ENCODE measurements around the gene CLC.
A peak's percentile ranks its signal among the peaks of the same experiment; 100 is the strongest.
"Not testable (repeated sequence)": the region's sequence is repeated elsewhere in the genome, so short reads cannot be mapped to it uniquely, and the experiment has no call there.

Gene CLC

GRCh38 chr19:39737891-39738290 is at the start of gene CLC:
CLC (minus strand) TSS chr19:39738029; CDS start chr19:39737952, 77 bp downstream.
- peaks cover 18% of the 10 kb centered on the region for H3K27me3 Mint-ChIP-seq
- H3K36me3 Mint-ChIP-seq (ENCODE audit: low read depth), result no peaks in the 10 kb centered on the region
- H3K27ac Mint-ChIP-seq, result no peak within 1 kb of the TSS
- H3K4me3 Mint-ChIP-seq, result no peak within 1 kb of the TSS
- DNase-seq (no peak), ATAC-seq (no peak)
- peaks cover 3% of the 10 kb centered on the region for H3K9me3 Mint-ChIP-seq
- peaks cover 22% of the 10 kb centered on the region for H3K4me1 Mint-ChIP-seq

DNA sequence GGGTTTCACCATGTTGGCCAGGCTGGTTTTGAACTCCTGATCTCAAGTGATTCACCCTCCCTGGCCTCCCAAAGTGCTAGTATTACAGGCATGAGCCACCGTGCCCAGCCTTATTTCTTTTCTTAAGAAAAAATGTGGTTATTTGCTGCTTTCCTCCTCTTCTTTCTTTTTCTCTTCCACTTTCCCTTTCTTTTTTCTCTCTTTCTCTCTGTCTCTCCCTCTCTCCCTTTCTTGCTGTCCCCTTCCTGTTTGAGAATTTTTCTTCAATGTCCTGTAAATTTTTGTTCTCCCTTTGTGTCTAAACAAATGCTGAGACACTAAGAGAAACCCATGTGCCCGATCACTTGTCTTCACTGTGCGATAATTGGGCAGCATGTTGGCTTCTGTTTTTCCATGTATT is 43.1 kb upstream of the CLC start:
- no peak overlapping the region for H3K4me3 Mint-ChIP-seq
- H3K27me3 Mint-ChIP-seq, result peaks cover 30% of the 10 kb centered on the region
- no peak overlapping the region for H3K27ac Mint-ChIP-seq
- no peaks in the 10 kb centered on the region for H3K36me3 Mint-ChIP-seq (ENCODE audit: low read depth)
- no peak for DNase-seq
- peaks cover 5% of the 10 kb centered on the region for H3K4me1 Mint-ChIP-seq
- H3K9me3 Mint-ChIP-seq, result no peaks in the 10 kb centered on the region
- no peak for ATAC-seq

DNA sequence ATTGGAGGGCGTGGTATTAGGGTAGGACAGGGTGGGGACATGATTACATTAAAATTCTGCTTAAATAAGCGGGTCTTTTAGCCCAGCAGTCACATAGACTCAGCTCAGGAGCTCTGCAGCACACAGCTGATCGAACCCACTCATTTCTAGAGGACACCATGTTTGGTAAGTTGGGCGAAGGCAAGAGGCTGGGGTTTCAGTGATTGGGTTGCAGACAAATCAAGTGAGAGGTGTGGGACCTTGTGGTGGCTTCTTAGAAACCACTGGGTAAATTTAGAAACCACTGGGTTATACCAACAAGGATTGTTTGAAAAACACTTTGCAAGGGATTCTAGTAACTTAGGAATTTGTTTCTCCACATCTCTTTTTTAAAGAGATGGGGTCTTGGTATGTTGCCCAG is 40.9 kb upstream of the CLC start, which contains the start of gene LEUTX:
Gene LEUTX, plus strand, starts transcription at position 92 of the 400 bp plus-strand sequence. Its CDS starts 67 bp downstream, at position 159.
- Mint-ChIP-seq H3K4me3 (no peak within 1 kb of the TSS), H3K27me3 (peaks cover 21% of the 10 kb centered on the region), H3K4me1 (peaks cover 5% of the 10 kb centered on the region), H3K36me3 (ENCODE audit: low read depth) (no peaks in the 10 kb centered on the region), H3K9me3 (no peaks in the 10 kb centered on the region), H3K27ac (no peak within 1 kb of the TSS)
- peak; percentile 63 for ATAC-seq
- DNase-seq, result peak; percentile 3

DNA sequence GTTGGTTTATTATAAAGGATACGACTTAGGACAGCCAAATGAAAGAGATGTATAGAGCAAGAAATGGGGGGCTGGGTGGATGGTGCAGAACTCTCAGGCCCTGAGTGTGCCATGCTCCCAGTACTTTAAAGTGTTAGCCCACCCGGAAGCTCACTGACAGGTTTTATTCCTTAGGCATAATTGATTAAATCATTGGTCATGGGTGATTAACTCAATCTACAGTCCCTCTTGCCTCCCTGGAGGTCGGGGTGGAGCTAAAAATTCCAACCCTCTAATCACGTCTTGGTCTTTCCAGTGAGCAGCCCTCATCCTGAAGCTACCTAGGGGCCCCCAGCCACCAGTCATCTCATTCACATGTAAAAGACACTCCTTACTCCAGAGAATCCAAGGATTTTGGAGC is 31.0 kb upstream of the CLC start:
- no peak for ATAC-seq
- H3K36me3 Mint-ChIP-seq (ENCODE audit: low read depth), result no peaks in the 10 kb centered on the region

DNA sequence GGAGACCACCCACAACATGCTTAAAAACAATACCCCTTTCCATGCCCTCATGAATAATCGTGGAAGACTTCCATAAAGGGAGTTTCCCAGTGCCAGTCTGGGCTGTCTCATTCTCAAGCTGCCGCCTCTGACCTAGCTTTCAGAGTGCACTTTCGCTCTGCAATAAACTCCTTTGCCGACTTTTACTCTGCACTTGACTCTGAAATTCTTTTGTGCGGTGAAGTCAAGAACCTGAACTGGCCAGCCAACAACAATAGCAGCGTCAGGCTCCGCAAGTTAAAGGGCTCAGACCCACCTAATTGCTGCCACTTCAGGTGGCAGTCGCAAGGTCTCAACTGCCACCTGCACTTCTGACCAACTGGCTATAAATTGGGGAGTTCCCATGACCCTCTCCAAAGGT is 30.5 kb upstream of the CLC start:
- no peaks in the 10 kb centered on the region for H3K4me1 Mint-ChIP-seq
- H3K27ac Mint-ChIP-seq, result no peak overlapping the region
- ATAC-seq (no peak), DNase-seq (no peak)
- H3K27me3 Mint-ChIP-seq, result peaks cover 15% of the 10 kb centered on the region
- no peaks in the 10 kb centered on the region for H3K36me3 Mint-ChIP-seq (ENCODE audit: low read depth)
- no peaks in the 10 kb centered on the region for H3K9me3 Mint-ChIP-seq
- H3K4me3 Mint-ChIP-seq, result no peak overlapping the region

More for the DNA sequence above, 31.0 kb upstream of the CLC start:
- Mint-ChIP-seq H3K27me3 (peaks cover 15% of the 10 kb centered on the region), H3K27ac (no peak overlapping the region), H3K4me3 (no peak overlapping the region), H3K4me1 (no peaks in the 10 kb centered on the region), H3K9me3 (no peaks in the 10 kb centered on the region)
- no peak for DNase-seq

DNA sequence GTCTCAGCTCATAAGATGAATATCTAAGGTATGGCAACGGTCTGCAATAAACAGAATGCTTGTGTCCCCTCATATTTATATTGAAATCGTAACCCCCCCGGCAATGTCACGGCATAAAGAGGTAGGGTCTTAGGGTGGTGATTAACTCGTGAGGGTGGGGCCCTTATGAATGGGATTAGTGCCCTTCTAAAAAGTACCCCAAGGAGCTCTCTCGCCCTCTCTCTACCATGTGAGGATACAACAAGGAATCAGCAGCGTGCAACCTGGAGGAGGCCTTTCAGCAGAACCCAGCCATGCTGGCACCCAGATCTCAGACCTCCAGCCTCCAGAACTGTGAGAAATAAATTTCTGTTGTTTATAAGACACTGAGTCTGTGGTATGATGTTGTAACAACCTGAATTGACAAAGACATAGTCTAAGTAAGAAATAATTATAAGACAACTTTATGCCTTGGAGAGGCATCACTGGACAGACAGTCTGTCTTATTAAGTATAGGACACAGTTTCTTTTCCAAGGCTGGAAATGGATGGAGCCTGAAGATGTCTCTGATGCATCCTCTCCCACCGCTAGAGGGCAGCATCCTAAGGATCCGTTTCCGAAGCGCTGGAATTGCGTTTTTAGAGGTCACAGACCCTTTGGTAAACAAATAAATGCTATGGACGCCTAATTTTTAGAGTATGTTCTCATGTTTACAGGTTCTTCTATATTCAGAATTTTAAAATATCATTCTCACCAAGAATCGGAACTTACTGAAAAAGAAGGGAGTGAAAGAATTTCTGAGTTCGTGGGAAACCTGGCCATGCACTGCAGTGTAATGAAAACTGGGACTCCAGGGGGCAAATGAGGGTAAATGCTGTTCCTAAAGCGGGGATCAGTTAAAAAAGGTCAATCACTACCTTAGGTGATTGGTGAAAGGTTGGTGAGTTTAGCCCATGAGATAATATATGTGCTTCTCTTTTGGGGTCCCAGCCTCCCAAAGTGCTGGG is 27.6 kb upstream of the CLC start:
- no peaks in the 10 kb centered on the region for H3K36me3 Mint-ChIP-seq (ENCODE audit: low read depth)
- H3K27me3 Mint-ChIP-seq, result peaks cover 12% of the 10 kb centered on the region
- H3K4me1 Mint-ChIP-seq, result no peaks in the 10 kb centered on the region
- no peak overlapping the region for H3K27ac Mint-ChIP-seq
- no peaks in the 10 kb centered on the region for H3K9me3 Mint-ChIP-seq
- DNase-seq (peak; percentile 45), ATAC-seq (no peak)
- no peak overlapping the region for H3K4me3 Mint-ChIP-seq

- H3K27ac Mint-ChIP-seq; H3K36me3 Mint-ChIP-seq (ENCODE audit: low read depth); H3K9me3 Mint-ChIP-seq; H3K4me1 Mint-ChIP-seq; H3K4me3 Mint-ChIP-seq; ATAC-seq; DNase-seq: not testable (repeated sequence)
- H3K27me3 Mint-ChIP-seq, result peaks cover 22% of the 10 kb centered on the region
Observed at GRCh38 chr19:39761851-39762250, 24.0 kb upstream of the CLC start.

GRCh38 chr19:39759457-39760184 is 21.8 kb upstream of the CLC start:
- no peak overlapping the region for H3K27ac Mint-ChIP-seq
- H3K4me1 Mint-ChIP-seq, result no peaks in the 10 kb centered on the region
- H3K36me3 Mint-ChIP-seq (ENCODE audit: low read depth), result no peaks in the 10 kb centered on the region
- no peak for ATAC-seq
- DNase-seq, result no peak
- no peaks in the 10 kb centered on the region for H3K9me3 Mint-ChIP-seq
- H3K27me3 Mint-ChIP-seq, result peaks cover 21% of the 10 kb centered on the region
- no peak overlapping the region for H3K4me3 Mint-ChIP-seq

DNA sequence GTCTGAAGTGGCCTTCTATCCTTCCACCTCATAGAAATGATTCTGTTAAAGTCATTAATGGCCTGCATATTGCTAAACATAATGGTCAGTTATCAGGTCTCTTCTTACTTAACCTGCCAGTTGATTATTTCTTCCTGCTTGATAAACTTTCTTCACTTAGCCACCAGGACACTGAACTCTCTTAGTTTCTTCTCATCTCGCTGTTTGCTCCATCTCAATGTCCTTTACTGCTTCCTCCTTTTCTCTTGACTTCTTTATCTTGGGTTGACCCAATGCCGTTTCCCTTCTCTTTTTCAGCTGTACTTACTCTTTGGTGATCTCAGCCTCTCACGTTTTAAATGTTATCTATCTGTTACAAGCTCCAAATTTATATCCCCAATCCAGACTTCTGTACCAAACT is 17.1 kb upstream of the CLC start:
- H3K4me3 Mint-ChIP-seq, result no peak overlapping the region
- peaks cover 28% of the 10 kb centered on the region for H3K27me3 Mint-ChIP-seq
- no peak for DNase-seq
- no peak for ATAC-seq
- H3K36me3 Mint-ChIP-seq (ENCODE audit: low read depth), result no peaks in the 10 kb centered on the region
- no peaks in the 10 kb centered on the region for H3K4me1 Mint-ChIP-seq
- no peak overlapping the region for H3K27ac Mint-ChIP-seq
- H3K9me3 Mint-ChIP-seq, result no peaks in the 10 kb centered on the region

GRCh38 chr19:39754544-39754943 is 16.7 kb upstream of the CLC start:
- Mint-ChIP-seq H3K9me3 (no peaks in the 10 kb centered on the region), H3K4me1 (no peaks in the 10 kb centered on the region), H3K36me3 (ENCODE audit: low read depth) (no peaks in the 10 kb centered on the region)

DNA sequence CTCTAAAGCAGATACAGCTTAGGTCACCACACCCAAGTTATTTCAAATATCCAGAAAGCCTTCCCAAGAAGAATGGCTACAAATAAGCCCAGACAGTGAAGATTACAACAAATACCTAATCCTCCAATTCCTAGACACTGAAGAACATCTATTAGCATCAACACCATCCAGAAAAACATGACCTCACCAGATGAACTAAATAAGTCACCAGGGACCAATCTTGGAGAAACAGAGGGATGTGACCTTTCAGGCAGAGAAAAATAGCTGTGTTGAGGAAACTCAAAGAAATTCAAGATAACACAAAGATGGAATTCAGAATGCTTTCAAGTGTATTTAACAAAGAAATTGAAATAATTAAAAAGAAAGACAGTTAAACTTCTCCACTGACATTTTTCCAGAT is 15.0 kb upstream of the CLC start:
- Mint-ChIP-seq H3K27ac (no peak overlapping the region), H3K4me1 (no peaks in the 10 kb centered on the region), H3K9me3 (no peaks in the 10 kb centered on the region), H3K36me3 (ENCODE audit: low read depth) (no peaks in the 10 kb centered on the region), H3K27me3 (peaks cover 23% of the 10 kb centered on the region), H3K4me3 (no peak overlapping the region)
- DNase-seq (no peak), ATAC-seq (no peak)

More at GRCh38 chr19:39754544-39754943, 16.7 kb upstream of the CLC start:
- H3K4me3 Mint-ChIP-seq, result no peak overlapping the region
- DNase-seq (no peak), ATAC-seq (no peak)
- H3K27me3 Mint-ChIP-seq, result peaks cover 27% of the 10 kb centered on the region
- no peak overlapping the region for H3K27ac Mint-ChIP-seq

DNA sequence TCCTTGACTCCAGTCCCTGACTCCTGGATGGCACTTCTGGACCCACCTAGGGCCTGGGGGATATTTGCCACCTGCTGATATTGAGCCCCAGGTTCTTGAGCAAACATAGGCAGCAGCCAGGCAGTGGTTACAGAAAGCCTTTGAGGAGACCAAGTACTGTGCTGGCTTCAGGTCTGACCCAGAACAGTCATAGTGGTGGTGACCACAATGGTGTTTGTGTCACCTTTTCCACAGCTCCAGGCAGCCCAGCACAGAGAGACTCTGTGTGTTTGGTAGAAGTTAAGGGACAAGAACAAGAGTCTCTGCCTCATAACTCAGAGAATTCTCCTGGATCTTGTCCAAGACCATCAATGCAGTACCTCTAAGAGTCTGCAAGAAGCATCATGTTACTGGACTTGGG is 14.6 kb upstream of the CLC start:
- DNase-seq, result peak; percentile 12
- peak; percentile 89 for ATAC-seq
- H3K4me1 Mint-ChIP-seq, result no peaks in the 10 kb centered on the region
- H3K36me3 Mint-ChIP-seq (ENCODE audit: low read depth), result no peaks in the 10 kb centered on the region
- H3K27ac Mint-ChIP-seq, result no peak overlapping the region
- no peak overlapping the region for H3K4me3 Mint-ChIP-seq
- H3K9me3 Mint-ChIP-seq, result no peaks in the 10 kb centered on the region
- H3K27me3 Mint-ChIP-seq, result peaks cover 21% of the 10 kb centered on the region

- H3K27ac Mint-ChIP-seq, result no peak overlapping the region
- H3K9me3 Mint-ChIP-seq, result no peaks in the 10 kb centered on the region
- no peak for DNase-seq
Observed at GRCh38 chr19:39749981-39750380, 12.2 kb upstream of the CLC start.

GRCh38 chr19:39746836-39747529 is 9.2 kb upstream of the CLC start:
- ATAC-seq (no peak), DNase-seq (no peak)
- H3K27me3 Mint-ChIP-seq, result peaks cover 36% of the 10 kb centered on the region
- no peak overlapping the region for H3K4me3 Mint-ChIP-seq
- no peak overlapping the region for H3K27ac Mint-ChIP-seq
- H3K4me1 Mint-ChIP-seq, result no peaks in the 10 kb centered on the region
- no peaks in the 10 kb centered on the region for H3K36me3 Mint-ChIP-seq (ENCODE audit: low read depth)
- H3K9me3 Mint-ChIP-seq, result no peaks in the 10 kb centered on the region

More at GRCh38 chr19:39749981-39750380, 12.2 kb upstream of the CLC start:
- Mint-ChIP-seq H3K36me3 (ENCODE audit: low read depth) (no peaks in the 10 kb centered on the region), H3K4me1 (no peaks in the 10 kb centered on the region), H3K27me3 (peaks cover 29% of the 10 kb centered on the region), H3K4me3 (no peak overlapping the region)
- no peak for ATAC-seq
